IMR-90 (cell line): ENCODE results near the gene PMPCA.

ENCODE experiments used
- CTCF ChIP-seq: conservative IDR thresholded peaks from 2 replicates; pipeline ENCODE4 v1.5.1; 2012; ENCODE audit warnings: mild to moderate bottlenecking, low read depth, low read length, improper control_type of control experiment
- ELK1 ChIP-seq: fragments of 150-350 bp; IDR thresholded peaks from 2 replicates; pipeline ENCODE4 v1.6.1; 2016; ENCODE audit warnings: low read depth, mild to moderate bottlenecking, low read length, moderate library complexity, borderline replicate concordance
- MAFK ChIP-seq: IDR thresholded peaks from 2 replicates; pipeline ENCODE4 v1.6.1; 2012; ENCODE audit warnings: low read depth, low read length, improper control_type of control experiment
- MXI1 ChIP-seq: IDR thresholded peaks from 2 replicates; pipeline ENCODE4 v1.6.1; 2012; ENCODE audit warnings: low read depth, mild to moderate bottlenecking, low read length, moderate library complexity, borderline replicate concordance
- NFE2L2 ChIP-seq: fragments of 150-350 bp; IDR thresholded peaks from 2 replicates; pipeline ENCODE4 v1.6.1; 2016; ENCODE audit warnings: low read depth, mild to moderate bottlenecking, low read length
- POLR2A ChIP-seq: IDR thresholded peaks from 2 replicates; pipeline ENCODE4 v1.6.1; 2012; ENCODE audit warnings: mild to moderate bottlenecking, low read depth, low read length
- RCOR1 ChIP-seq: IDR thresholded peaks from 2 replicates; pipeline ENCODE4 v1.6.1; 2012; ENCODE audit warnings: mild to moderate bottlenecking, low read length, improper control_type of control experiment; ENCODE audit not compliant: insufficient replicate concordance
- RFX5 ChIP-seq: IDR thresholded peaks from 2 replicates; pipeline ENCODE4 v1.8.0; 2012; ENCODE audit warnings: low read depth, mild to moderate bottlenecking, low read length, moderate library complexity
- TF ChIP-seq, protein P1 (sequence below): fragments of 150-350 bp; IDR thresholded peaks from 2 replicates; pipeline ENCODE4 v1.6.1; 2017; ENCODE audit warnings: mild to moderate bottlenecking, antibody characterized with exemption, low read length, low read depth

DNA sequence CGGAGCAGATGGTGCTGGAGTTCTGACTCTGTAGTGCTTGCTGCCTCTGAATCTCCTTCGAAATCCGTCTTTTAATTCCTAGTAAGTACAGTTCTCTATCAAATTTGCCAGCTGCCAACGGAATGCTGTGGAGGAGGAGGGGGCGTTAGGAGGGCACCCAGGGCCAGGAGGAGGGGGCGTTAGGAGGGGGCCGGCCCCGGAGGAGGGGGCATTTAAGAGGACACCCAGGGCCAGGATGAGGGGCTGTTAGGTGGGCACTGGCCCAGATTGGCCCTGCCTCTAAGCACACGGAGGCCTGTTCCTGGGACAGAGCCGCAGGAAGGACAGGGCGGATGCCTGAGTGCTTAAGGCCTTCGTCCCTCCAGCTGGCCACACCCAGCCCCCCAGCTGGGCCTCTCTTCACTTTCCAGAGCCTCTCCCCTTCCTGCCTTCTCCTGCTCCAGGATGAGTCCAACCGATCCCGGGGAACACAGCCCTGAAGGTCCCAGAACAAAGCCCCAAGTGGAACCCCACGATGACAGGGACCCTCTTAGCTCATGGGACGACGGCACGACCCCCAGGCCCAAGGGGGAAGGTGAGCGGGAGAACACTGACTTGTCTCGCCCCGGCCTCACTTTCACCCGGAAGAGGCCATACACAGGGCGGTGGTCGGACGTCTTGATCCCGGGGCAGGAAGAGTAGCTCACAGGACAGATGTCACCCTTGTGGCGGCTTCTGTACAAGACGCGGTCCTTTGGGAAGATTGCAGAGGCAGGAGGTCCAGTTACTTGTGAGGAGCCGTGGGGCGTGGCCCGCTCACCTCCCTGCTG, 19.4 kb downstream of the PMPCA start:
- TF ChIP-seq CTCF, result no peak
- no peak for TF ChIP-seq POLR2A
- TF ChIP-seq MAFK, result no peak
- TF ChIP-seq RCOR1, result no peak
- no peak for TF ChIP-seq RFX5
- no peak for TF ChIP-seq MXI1
- TF ChIP-seq ELK1, result no peak
- no peak for TF ChIP-seq NFE2L2
- TF ChIP-seq, protein P1, sequence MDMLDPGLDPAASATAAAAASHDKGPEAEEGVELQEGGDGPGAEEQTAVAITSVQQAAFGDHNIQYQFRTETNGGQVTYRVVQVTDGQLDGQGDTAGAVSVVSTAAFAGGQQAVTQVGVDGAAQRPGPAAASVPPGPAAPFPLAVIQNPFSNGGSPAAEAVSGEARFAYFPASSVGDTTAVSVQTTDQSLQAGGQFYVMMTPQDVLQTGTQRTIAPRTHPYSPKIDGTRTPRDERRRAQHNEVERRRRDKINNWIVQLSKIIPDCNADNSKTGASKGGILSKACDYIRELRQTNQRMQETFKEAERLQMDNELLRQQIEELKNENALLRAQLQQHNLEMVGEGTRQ, result no peak
